Thyroid gland (tissue), 4 donors: Measurements from ENCODE around the gene LDLRAD3. TPM values are rescaled to one million over a fixed set of nuclear protein-coding genes. Genes with fewer than 3 reads are reported as not detected.

Experiments used
- DNase-seq, 2 donors: peaks; one replicate each; pipeline ENCODE4 v3.0.0-alpha.2; 2019
- H3K27ac ChIP-seq, 3 donors: fragments of 200-600 bp; sonication (generic); 1 replicate in 2 of 3; 2 replicates in 1 of 3; pipeline ENCODE4 v1.5.1; 2016 to 2019; ENCODE audit warnings: mild to moderate bottlenecking in 1 of 3, moderate library complexity in 1 of 3
- H3K27me3 ChIP-seq: fragments of 200-600 bp; sonication (generic); one replicate; pipeline ENCODE4 v1.5.1; 2019
- H3K36me3 ChIP-seq, 2 donors: fragments of 200-600 bp; sonication (generic); one replicate each; pipeline ENCODE4 v1.5.1; 2016 to 2019
- H3K4me1 ChIP-seq, 2 donors: fragments of 200-600 bp; sonication (generic); one replicate each; pipeline ENCODE4 v1.5.1; 2017 to 2019
- H3K4me3 ChIP-seq, 3 donors: fragments of 200-600 bp; sonication (generic); replicated peaks in 1 of 3; 1 replicate in 2 of 3; 2 replicates in 1 of 3; pipeline ENCODE4 v1.5.1; 2016; ENCODE audit warnings: mild to moderate bottlenecking in 1 of 3
- H3K9me3 ChIP-seq: fragments of 200-600 bp; sonication (generic); one replicate; pipeline ENCODE4 v1.5.1; 2017
- POLR2A ChIP-seq, 2 donors: fragments of 450-650 bp; IDR thresholded peaks; one replicate each; pipeline ENCODE4 v1.6.1; 2017; ENCODE audit warnings: antibody characterized with exemption in 2 of 2, mild to moderate bottlenecking in 2 of 2, moderate library complexity in 1 of 2
- WGBS, 2 donors: methylation state at CpG; one replicate each; pipeline ENCODE4 v1.1.5; 2017; 5-methylcytosine and 5-hydroxymethylcytosine counted together
- intact Hi-C: fragments of 100-400 bp; cut with DNase I; formaldehyde crosslinking; loops from one replicate; pipeline ENCODE4 v1.15.1; 2023
- total RNA-seq, 4 donors: library from RNA; depleted of rRNA; stranded (reverse); fragments of >200 nt; gene quantifications; one replicate each; pipeline ENCODE4 v1.2.3, GENCODE V29; 2016
- TF ChIP-seq, protein P1 (sequence below), 6 experiments: fragments of 200-600 bp in 3 of 6; fragments of 450-650 bp in 3 of 6; sonication (generic) in 3 of 6; IDR thresholded peaks; one replicate each; pipeline ENCODE4 v1.5.1; 2016 to 2019; ENCODE audit warnings: antibody characterized with exemption in 6 of 6, mild to moderate bottlenecking in 2 of 6, inconsistent platforms in 1 of 6, moderate library complexity in 1 of 6

LDLRAD3 gene
- total RNA-seq, 4 donors from 2014 or later, result 3.6 to 9.3 (median 6.2) TPM

DNA sequence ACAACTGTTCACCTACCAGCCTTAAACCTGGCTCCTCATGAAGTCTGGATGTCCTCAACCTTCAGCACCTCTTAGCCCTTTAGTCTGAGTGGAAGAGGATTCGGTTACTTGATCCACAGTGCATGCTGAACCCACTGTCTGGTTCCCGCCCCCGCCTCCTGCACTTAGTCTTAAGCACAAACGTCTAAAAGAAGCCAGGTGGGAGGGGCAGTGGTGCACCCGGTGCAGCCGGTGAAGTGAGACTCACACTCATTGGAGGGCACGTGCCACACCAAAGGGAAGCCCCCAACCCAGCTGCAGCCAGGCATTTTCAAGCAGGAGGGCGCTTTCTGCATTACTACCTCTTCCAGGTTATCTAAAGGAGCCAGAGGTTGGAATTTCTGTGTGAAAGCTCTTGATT, 198.6 kb downstream of the LDLRAD3 start:
- Histone ChIP-seq H3K27me3 (no peaks in the 10 kb centered on the region), H3K4me3 (no peak overlapping the region), H3K36me3 (no peaks in the 10 kb centered on the region), H3K4me1 (no peaks in the 10 kb centered on the region), H3K9me3 (no peaks in the 10 kb centered on the region), H3K27ac (no peak overlapping the region)
- WGBS, 2 donors, result 30 to 39% methylated on average over 8 of the region's 8 CpGs
- TF ChIP-seq, protein P1, sequence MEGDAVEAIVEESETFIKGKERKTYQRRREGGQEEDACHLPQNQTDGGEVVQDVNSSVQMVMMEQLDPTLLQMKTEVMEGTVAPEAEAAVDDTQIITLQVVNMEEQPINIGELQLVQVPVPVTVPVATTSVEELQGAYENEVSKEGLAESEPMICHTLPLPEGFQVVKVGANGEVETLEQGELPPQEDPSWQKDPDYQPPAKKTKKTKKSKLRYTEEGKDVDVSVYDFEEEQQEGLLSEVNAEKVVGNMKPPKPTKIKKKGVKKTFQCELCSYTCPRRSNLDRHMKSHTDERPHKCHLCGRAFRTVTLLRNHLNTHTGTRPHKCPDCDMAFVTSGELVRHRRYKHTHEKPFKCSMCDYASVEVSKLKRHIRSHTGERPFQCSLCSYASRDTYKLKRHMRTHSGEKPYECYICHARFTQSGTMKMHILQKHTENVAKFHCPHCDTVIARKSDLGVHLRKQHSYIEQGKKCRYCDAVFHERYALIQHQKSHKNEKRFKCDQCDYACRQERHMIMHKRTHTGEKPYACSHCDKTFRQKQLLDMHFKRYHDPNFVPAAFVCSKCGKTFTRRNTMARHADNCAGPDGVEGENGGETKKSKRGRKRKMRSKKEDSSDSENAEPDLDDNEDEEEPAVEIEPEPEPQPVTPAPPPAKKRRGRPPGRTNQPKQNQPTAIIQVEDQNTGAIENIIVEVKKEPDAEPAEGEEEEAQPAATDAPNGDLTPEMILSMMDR (IDR thresholded peaks at IDR 0.05), result no peak
- TF ChIP-seq POLR2A (IDR thresholded peaks at IDR 0.05), result no peak
- DNase-seq, result no peak
- intact Hi-C loops, result no loop called here

DNA sequence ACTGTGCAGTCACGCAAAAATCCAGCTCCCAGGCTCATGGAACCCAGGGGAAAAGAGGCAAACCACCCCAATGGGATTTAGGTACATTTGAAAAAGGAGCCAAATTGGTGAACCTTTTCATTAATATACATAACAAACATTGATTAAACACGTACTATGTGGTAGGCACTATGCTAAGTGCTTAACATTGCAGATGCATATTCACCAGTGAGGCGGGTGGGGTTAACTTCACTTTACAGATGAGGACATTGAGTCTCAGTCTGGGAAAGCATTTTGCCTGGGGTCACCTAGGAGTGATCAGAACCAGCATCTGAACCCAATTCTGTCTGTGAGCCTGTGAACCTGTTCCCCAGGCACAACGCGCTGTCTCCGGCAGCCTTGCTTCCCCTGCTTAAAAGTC, 199.0 kb downstream of the LDLRAD3 start:
- 92 to 95% methylated on average over 6 of the region's 6 CpGs for WGBS, 2 donors
- intact Hi-C loops, result no loop called here

DNA sequence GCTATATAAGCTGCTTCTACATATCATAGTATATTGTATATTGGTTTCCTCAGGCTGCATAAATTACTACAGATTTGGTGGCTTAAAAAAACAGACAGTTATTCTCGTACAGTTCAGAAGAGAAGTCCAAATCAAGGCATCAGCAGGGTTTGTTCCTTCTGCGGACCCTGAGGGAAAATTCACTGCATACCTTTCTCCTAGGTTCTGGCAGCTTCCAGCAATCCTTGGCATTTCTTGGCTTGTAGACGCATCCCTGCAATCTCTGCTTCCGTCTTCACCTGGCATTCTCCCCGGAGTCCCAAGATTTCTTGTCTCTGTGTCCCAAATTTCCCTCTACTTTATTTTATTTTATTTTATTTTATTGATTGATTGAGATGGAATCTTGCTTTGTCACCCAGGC, 202.6 kb downstream of the LDLRAD3 start:
- no peak for DNase-seq
- no peak overlapping the region for H3K27ac ChIP-seq
- no peak for TF ChIP-seq POLR2A (IDR thresholded peaks at IDR 0.05)
- TF ChIP-seq, protein P1 (IDR thresholded peaks at IDR 0.05), result no peak
- no peaks in the 10 kb centered on the region for H3K9me3 ChIP-seq
- H3K36me3 ChIP-seq, result no peaks in the 10 kb centered on the region
- intact Hi-C loops, result no loop called here
- peaks cover 0 to 10% of the 10 kb centered on the region in 2 donors for H3K4me1 ChIP-seq
- H3K27me3 ChIP-seq, result no peaks in the 10 kb centered on the region
- WGBS, 2 donors, result 92% methylated on average over 5 of the region's 5 CpGs
- no peak overlapping the region for H3K4me3 ChIP-seq

More for the DNA sequence above, 199.0 kb downstream of the LDLRAD3 start:
- H3K9me3 ChIP-seq, result no peaks in the 10 kb centered on the region
- TF ChIP-seq POLR2A (IDR thresholded peaks at IDR 0.05), result no peak
- TF ChIP-seq, protein P1 (IDR thresholded peaks at IDR 0.05), result no peak
- DNase-seq, result no peak
- H3K27ac ChIP-seq, result no peak overlapping the region
- H3K27me3 ChIP-seq, result no peaks in the 10 kb centered on the region
- H3K4me3 ChIP-seq, result no peak overlapping the region
- no peaks in the 10 kb centered on the region for H3K36me3 ChIP-seq
- H3K4me1 ChIP-seq, result no peaks in the 10 kb centered on the region

DNA sequence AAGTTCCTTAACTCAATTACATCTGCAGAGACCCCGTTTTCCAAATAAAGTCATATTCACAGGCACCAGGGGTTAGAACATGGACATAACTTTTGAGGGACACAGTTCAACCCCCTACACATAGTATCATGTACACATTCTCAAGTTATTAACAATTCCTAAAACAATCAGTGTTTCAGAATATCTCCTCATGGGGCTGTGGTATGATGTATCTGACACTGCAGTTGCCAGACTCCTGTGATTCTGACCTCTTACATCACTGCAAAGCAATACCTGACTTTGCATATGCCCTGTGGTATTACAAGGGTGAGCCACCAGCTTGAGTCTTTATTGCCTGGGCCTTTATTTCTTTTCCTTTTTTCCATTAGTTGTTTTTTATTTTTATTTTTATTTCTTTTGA, 203.6 kb downstream of the LDLRAD3 start:
- WGBS, 2 donors, result 63 to 100% methylated on average over 1 of the region's 1 CpG
- TF ChIP-seq, protein P1 (IDR thresholded peaks at IDR 0.05), result no peak
- DNase-seq, result no peak
- H3K4me3 ChIP-seq, result no peak overlapping the region
- no peaks in the 10 kb centered on the region for H3K36me3 ChIP-seq
- no peaks in the 10 kb centered on the region for H3K9me3 ChIP-seq
- H3K4me1 ChIP-seq, result peaks cover 0 to 10% of the 10 kb centered on the region in 2 donors
- intact Hi-C loops, result no loop called here
- no peaks in the 10 kb centered on the region for H3K27me3 ChIP-seq
- H3K27ac ChIP-seq, result no peak overlapping the region

DNA sequence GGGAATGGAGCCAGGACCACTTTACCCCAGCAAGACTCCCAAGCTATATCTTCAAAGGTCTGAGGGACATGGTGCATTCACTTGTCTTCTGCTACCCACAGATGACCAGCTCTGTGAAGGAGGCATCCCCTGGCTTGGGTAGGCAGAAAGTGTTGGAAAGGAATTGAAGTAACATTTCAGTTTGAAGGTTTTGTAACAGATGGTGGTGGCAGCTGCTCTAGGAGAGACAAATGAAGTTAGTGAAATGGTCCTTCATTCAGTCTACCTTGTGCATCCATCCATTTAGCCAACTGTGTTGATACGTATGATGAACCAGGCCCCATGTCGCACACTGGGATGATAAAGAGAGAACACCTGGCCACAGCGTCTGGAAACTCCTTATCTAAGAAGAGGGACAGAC, 204.8 kb downstream of the LDLRAD3 start:
- Histone ChIP-seq H3K36me3 (no peaks in the 10 kb centered on the region), H3K9me3 (no peaks in the 10 kb centered on the region), H3K4me3 (no peak overlapping the region), H3K27ac (no peak overlapping the region), H3K4me1 (peaks cover 0 to 12% of the 10 kb centered on the region in 2 donors), H3K27me3 (no peaks in the 10 kb centered on the region)
- TF ChIP-seq, protein P1 (IDR thresholded peaks at IDR 0.05), result no peak
- no peak for TF ChIP-seq POLR2A (IDR thresholded peaks at IDR 0.05)
- 90 to 94% methylated on average over 3 of the region's 3 CpGs for WGBS, 2 donors
- intact Hi-C loops, result no loop called here
- DNase-seq, result no peak
